Calu3 (cell line): ENCODE results near the gene CBLN1. TPM values are rescaled to one million over a fixed set of nuclear protein-coding genes. Genes with fewer than 3 reads are reported as not detected.

ENCODE experiments used
- BruUV-seq: library from RNA; stranded (reverse); fragments of 400-500 nt; replicated peaks from 2 replicates; lab custom pipeline; 2021; lab: Mats Ljungman, UMichigan
- CTCF ChIA-PET: fragments of 300-600 bp; sonication (Branson Sonifier 250); formaldehyde crosslinking; loops from one replicate; lab custom pipeline; 2022; ENCODE audit warnings: antibody characterized with exemption; lab: Charles Lee
- DNase-seq: peaks from one replicate; pipeline ENCODE4 v3.0.0; 2022
- H3K27ac Mint-ChIP-seq: one replicate; pipeline ENCODE4 v1.8.0; 2022; ENCODE audit warnings: mixed read lengths; ENCODE audit not compliant: unreplicated experiment
- H3K27me3 Mint-ChIP-seq: one replicate; pipeline ENCODE4 v1.8.0; 2022; ENCODE audit warnings: mixed read lengths; ENCODE audit not compliant: unreplicated experiment
- H3K36me3 Mint-ChIP-seq: one replicate; pipeline ENCODE4 v1.8.0; 2022; ENCODE audit warnings: mild to moderate bottlenecking, moderate library complexity, mixed read lengths; ENCODE audit not compliant: insufficient read depth, unreplicated experiment
- H3K4me1 Mint-ChIP-seq: one replicate; pipeline ENCODE4 v1.8.0; 2022; ENCODE audit warnings: mild to moderate bottlenecking, low read depth, mixed read lengths; ENCODE audit not compliant: unreplicated experiment
- H3K4me3 Mint-ChIP-seq: one replicate; pipeline ENCODE4 v1.8.0; 2022; ENCODE audit warnings: mild to moderate bottlenecking, low read depth, moderate library complexity, mixed read lengths; ENCODE audit not compliant: unreplicated experiment
- H3K9me3 Mint-ChIP-seq: one replicate; pipeline ENCODE4 v1.8.0; 2022; ENCODE audit warnings: low read depth, mixed read lengths; ENCODE audit not compliant: unreplicated experiment
- intact Hi-C: fragments of 100-400 bp; cut with micrococcal nuclease; formaldehyde crosslinking; loops from one replicate; pipeline ENCODE4 v1.10.0; 2022; ENCODE audit not compliant: unreplicated experiment
- total RNA-seq: library from RNA; stranded (reverse); gene quantifications from 2 replicates; pipeline ENCODE4 v1.2.3, GENCODE V29; 2022
- TF ChIP-seq, protein P1 (sequence below): fragments of 200-600 bp; IDR thresholded peaks from one replicate; pipeline ENCODE4 v1.8.0; 2022; ENCODE audit warnings: antibody characterized with exemption; ENCODE audit not compliant: unreplicated experiment

CBLN1 gene
- total RNA-seq, 1 experiment from 2014 or later, result not detected

DNA sequence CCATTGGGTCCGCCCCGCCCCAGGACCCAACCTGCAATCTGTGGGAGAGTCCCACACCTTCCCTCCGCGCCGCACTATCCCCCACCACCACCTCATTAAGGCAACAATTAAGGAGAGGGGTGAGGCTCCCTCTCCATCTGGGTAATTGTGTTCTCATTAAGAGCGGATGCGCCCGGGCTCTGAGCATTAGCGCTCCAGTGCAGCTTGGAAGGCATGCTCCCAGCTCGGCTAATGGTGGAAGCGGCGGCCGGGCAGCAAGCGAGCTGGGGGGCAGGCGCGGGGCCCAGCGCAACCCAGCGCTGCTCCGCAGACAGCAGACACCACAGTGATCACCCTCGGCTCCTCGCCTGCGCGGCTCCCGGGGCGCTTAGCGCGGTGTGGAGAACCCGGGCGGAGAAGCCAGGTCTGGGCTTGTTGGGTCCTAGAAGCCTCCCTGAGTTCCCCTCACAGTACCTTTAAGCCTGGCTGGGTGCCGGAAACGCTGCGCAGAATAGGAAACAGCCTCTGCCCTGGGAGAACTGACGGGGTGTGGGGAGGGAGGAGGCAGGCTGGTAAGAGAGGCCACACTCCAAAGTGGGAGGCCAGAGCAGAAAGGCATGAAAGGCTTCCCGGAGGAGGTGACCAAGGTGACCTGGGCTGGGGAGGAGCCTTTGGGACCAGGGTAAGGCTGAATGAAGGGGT, 6.4 kb downstream of the CBLN1 start:
- intact Hi-C loops, result no loop called here
- H3K4me3 Mint-ChIP-seq, result no peak overlapping the region
- DNase-seq, result no peak
- peaks cover 2% of the 10 kb centered on the region for H3K9me3 Mint-ChIP-seq
- BruUV-seq, result no TSS peak
- no peaks in the 10 kb centered on the region for H3K36me3 Mint-ChIP-seq
- no peak overlapping the region for H3K27ac Mint-ChIP-seq
- TF ChIP-seq, protein P1, sequence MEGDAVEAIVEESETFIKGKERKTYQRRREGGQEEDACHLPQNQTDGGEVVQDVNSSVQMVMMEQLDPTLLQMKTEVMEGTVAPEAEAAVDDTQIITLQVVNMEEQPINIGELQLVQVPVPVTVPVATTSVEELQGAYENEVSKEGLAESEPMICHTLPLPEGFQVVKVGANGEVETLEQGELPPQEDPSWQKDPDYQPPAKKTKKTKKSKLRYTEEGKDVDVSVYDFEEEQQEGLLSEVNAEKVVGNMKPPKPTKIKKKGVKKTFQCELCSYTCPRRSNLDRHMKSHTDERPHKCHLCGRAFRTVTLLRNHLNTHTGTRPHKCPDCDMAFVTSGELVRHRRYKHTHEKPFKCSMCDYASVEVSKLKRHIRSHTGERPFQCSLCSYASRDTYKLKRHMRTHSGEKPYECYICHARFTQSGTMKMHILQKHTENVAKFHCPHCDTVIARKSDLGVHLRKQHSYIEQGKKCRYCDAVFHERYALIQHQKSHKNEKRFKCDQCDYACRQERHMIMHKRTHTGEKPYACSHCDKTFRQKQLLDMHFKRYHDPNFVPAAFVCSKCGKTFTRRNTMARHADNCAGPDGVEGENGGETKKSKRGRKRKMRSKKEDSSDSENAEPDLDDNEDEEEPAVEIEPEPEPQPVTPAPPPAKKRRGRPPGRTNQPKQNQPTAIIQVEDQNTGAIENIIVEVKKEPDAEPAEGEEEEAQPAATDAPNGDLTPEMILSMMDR, result no peak
- H3K4me1 Mint-ChIP-seq, result no peaks in the 10 kb centered on the region
- no peaks in the 10 kb centered on the region for H3K27me3 Mint-ChIP-seq
- CTCF ChIA-PET, result interaction anchor here (0.6 kb wide), 1 partner anchor 98 kb away, joined by 4 read pairs; no protein-coding TSS in a partner anchor

DNA sequence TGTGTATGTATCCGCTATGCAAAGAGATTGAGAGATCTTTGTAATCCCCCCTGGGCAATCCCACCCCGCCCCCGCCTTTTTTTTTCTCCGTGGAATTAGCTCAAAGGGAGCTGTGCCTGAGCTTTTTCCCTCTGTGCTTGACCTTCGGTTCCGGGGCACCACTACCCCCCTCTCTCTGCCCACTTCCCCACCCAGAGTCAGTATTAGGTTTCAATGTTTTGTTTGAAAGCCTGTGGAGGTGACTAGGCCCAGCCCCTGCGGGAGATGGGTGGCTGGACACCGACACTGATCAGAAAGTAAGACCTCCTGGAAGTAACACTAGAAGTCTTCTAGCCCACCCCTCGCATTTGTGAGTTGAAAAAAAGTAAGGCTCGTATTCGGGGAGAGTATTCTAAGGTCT, 7.0 kb downstream of the CBLN1 start:
- Mint-ChIP-seq H3K27ac (no peak overlapping the region), H3K36me3 (no peaks in the 10 kb centered on the region), H3K27me3 (no peaks in the 10 kb centered on the region), H3K9me3 (peaks cover 2% of the 10 kb centered on the region), H3K4me3 (no peak overlapping the region), H3K4me1 (no peaks in the 10 kb centered on the region)
- no TSS peak for BruUV-seq
- TF ChIP-seq, protein P1, result no peak
- no peak for DNase-seq
- intact Hi-C loops, result no loop called here
- CTCF ChIA-PET, result interaction anchor here (0.5 to 0.6 kb wide), 2 partner anchors 98 to 1301 kb away, joined by 4 read pairs; no protein-coding TSS in a partner anchor

DNA sequence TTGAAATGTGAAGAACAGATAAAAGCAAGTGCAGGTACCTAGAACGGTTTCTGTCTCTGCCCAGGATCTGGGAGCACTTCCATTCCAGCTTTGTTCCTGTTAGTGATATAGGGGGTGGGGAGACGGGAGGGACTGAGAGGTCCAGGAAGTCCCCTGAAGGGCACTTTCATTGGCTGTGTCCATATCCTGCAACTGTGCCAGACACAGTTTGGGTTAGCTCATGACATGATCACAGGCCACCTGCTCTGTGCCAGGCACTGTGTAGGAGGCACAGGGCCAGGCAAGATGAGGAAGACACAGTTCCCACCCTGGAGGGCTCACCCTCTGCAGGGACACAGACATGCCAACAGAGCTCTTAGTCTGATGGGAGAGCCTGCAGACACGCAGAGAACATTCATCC, 7.9 kb downstream of the CBLN1 start:
- Mint-ChIP-seq H3K36me3 (no peaks in the 10 kb centered on the region), H3K27me3 (no peaks in the 10 kb centered on the region), H3K4me3 (no peak overlapping the region), H3K27ac (no peak overlapping the region), H3K4me1 (no peaks in the 10 kb centered on the region), H3K9me3 (peaks cover 1% of the 10 kb centered on the region)
- TF ChIP-seq, protein P1, result no peak
- DNase-seq, result no peak
- CTCF ChIA-PET, result interaction anchor here (0.5 kb wide), 1 partner anchor 1300 kb away, joined by 4 read pairs; no protein-coding TSS in a partner anchor
- intact Hi-C loops, result no loop called here
- BruUV-seq, result no TSS peak

DNA sequence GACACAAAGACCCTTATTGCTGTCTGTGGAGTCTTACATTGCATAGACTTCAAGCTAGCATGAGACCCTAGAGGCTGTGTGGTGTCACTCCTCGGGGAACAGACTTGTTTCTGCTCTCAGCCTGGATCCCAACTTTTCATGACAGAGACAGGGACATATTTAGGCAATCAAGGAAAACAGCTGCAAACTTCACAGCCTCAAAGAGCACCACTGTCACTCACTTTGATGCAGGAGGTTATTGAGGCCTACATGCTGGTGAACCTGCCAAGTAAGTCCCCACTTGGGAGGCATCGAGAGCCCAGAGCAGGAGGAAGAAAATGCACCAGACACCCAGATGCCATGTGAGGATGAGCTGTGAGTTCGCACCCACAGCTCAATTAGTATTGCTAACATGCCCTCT, 10.3 kb downstream of the CBLN1 start:
- CTCF ChIA-PET, result no interaction called here
- BruUV-seq, result no TSS peak
- no peak for DNase-seq
- TF ChIP-seq, protein P1, result no peak
- no peaks in the 10 kb centered on the region for H3K9me3 Mint-ChIP-seq
- no peak overlapping the region for H3K4me3 Mint-ChIP-seq
- no peaks in the 10 kb centered on the region for H3K36me3 Mint-ChIP-seq
- no peaks in the 10 kb centered on the region for H3K4me1 Mint-ChIP-seq
- H3K27me3 Mint-ChIP-seq, result no peaks in the 10 kb centered on the region
- H3K27ac Mint-ChIP-seq, result no peak overlapping the region
- intact Hi-C loops, result no loop called here
